ENCODE results near the gene TUBG1. TPM values are rescaled to one million over a fixed set of nuclear protein-coding genes. Genes with fewer than 3 reads are reported as not detected.

The TUBG1 gene
- total and polyA plus RNA-seq, 2 of the 8 experiments (the other 6 are each of a cell fraction or from before 2014, with no cell fraction given), result 109 to 208 TPM

- TF ChIP-seq EGR1 (IDR thresholded peaks at IDR 0.05; ENCODE audit: borderline replicate concordance, low read depth, low read length) (no peak), SIN3A (conservative IDR thresholded peaks at IDR 0.05 in 1 of 2, IDR thresholded peaks at IDR 0.05 in 1 of 2; ENCODE audit: low read depth in 1 of 2, low read length in 2 of 2) (peak; percentile 98), CBX5 (IDR thresholded peaks at IDR 0.05; ENCODE audit: low read depth, low read length) (no peak), RBBP5 (IDR thresholded peaks at IDR 0.05; ENCODE audit: borderline replicate concordance, low read depth, low read length) (peak; percentile 73; the same call in 1 of the 2 replicates), CEBPB (IDR thresholded peaks at IDR 0.05; ENCODE audit: low read depth, low read length) (no peak; the same call in 1 of the 2 replicates), YY1 (IDR thresholded peaks at IDR 0.05; ENCODE audit: low read depth, low read length) (0 out of 2 replicates have a peak, but pooled peaks have one; percentile 25), CTBP2 (IDR thresholded peaks at IDR 0.05; ENCODE audit: borderline replicate concordance, insufficient read depth, insufficient read length, low read length) (no peak), SUZ12 (IDR thresholded peaks at IDR 0.05; ENCODE audit: low read length) (no peak), PHF8 (conservative IDR thresholded peaks at IDR 0.05; ENCODE audit: low read depth, low read length) (peak; percentile 63; the same call in 1 of the 2 replicates)
These were observed 47.5 kb upstream of the TUBG1 start, which contains the start of gene COASY (continued) for GRCh38 chr17:42561897-42562387.

Measured in H1 (cell line).